Activated CD4-positive, CD25-positive, alpha-beta regulatory T cell treated with anti-CD3 and anti-CD28 coated beads, Interleukin-2, amount 50 U/mL, for 16 hours (primary cell): ENCODE data around the gene PDE11A.

Experiments used
- DNase-seq: peaks from one replicate; pipeline ENCODE4 v3.0.0-alpha.2; 2020; ENCODE audit warnings: low read depth, low spot score

PDE11A gene

DNA sequence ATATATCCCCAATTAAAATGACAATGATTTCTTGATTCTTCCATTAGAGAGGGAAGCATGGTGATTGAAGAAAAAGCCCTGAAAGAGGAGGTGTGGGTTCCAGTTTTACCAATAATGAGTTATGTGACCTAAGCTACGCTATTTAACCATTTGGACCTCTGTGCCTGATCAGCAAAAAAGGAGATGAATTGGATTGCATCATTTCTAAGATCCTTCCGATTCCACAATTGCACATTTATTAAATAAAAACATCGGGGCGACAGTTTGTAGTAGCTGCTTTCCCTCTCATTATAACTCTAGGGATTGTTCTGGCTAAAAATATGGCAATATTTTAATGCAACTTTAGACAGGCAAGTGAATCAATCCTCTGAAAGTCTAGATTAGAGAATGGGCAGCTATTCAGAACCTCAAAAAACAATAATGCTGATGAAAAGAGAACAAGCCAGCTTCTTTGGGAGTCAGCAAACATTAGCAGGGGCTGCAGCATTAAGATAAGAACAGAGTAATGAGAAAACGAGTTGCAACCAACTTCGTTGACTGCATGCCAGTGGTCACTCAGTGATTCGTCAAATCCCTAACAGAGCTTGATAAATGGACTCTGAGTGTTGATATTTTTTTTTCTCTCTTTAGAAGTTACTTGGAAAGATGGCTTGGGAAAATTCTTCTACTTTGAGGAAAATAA, 378.8 kb downstream of the PDE11A start:
- no peak for DNase-seq

DNA sequence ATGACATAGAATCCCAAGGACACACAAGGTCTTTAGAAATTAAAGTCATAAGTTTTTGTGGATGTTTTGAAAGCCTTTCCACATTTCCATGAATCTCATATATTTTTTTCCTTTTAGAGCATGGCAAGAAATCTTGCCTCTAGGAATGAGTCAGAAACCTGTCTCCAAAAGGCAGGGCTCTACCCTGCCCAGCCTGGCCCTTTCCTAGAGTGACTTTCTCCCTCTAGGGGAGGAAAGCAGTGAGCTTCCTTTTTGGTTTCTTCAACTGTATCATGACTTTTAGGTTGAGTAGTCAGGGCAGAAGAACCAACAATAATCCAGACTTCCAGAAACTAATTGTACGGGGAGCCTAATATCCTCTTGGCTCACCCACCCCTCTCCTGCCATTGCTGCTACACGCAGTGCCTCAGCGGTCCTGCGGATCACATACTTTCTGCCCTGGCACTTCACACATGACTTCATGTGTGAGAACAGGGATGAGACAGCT, 379.8 kb downstream of the PDE11A start:
- no peak for DNase-seq

DNA sequence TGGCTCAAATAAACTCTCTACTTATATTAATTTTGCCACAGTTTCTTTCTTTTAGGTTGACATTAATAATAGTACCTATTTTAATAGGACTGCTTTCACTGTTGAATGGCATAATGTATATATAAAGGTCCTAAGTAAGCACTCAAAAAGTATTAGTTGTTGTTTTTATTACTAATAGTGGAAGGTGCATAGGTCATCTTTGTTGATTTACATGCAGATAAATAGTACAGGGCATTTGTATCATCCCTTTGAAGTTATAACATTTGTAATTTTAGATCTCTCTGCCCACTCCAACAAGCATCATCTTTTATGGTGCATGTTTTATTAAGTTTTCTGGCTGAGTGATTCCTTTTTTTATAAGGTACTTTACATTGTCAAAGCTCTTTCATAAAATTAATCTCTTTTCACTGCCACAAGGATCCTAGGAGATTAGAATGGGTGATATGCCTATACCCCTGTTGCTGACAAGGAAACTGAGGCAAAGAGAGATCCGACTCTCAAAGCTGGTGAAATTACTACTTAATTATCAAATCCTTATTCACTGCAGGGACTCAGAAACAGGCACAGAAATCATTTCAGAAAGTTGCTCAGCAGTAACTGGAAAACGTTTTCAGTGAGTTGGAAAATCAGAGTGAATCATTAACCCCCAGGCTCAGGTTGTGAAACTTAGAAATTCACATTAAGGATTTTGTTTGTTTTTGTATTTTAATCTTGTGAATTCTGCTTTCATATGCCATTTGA, 380.4 kb downstream of the PDE11A start:
- no peak for DNase-seq

DNA sequence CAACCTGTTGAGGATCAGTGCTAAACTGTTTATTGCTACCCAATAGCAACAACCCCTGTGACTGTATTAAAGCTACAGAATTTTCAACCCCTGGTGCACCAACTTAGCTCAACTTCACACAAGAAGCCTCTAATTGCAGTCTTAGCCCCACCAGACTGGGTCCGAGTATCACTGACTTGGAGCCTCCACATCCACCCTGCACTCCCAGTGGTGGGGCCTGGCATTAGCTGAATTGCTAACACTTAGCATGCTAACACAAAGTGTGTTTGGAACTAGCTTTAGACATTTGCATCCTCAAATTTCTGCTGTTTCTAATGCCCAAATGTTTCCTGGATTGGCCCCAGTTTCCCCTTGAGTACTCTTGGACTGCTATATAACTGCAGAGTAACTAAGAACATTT, 381.4 kb downstream of the PDE11A start:
- DNase-seq, result no peak

DNA sequence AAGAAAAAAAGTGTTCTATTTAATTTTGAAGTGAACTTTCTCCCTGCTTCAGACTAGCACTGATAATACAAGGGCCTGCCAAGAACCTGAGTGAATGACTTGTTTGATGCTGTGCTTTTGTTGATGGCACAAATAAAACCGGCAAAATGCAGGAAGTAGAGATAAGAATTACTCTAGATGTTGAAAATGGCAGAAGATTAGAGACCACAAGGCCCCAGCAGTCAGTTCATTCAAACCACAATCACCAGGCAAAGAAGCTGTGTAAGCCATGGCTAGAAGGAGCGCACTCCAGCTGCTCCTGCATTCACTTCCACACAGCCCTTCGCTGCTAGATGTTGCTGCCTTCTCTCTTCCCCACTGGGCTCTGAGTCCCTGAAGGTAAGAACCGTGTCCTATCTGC, 383.0 kb downstream of the PDE11A start:
- DNase-seq, result no peak

DNA sequence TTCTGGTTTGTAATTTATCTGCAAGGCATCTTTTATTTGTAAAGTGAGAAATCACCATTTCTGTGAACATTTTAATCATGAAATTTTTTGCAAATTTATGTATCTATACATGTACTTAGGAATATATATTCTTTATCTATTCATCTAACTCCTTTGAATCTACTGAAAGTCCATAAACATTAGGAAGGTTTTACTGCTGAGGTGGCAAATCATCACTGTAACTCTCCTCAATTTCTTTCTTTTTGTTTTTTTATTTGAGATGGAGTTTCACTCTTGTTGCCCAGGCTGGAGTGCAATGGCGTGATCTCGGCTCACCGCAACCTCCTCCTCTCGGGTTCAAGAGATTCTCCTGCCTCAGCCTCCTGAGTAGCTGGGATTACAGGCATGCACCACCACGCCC, 383.7 kb downstream of the PDE11A start:
- no peak for DNase-seq

DNA sequence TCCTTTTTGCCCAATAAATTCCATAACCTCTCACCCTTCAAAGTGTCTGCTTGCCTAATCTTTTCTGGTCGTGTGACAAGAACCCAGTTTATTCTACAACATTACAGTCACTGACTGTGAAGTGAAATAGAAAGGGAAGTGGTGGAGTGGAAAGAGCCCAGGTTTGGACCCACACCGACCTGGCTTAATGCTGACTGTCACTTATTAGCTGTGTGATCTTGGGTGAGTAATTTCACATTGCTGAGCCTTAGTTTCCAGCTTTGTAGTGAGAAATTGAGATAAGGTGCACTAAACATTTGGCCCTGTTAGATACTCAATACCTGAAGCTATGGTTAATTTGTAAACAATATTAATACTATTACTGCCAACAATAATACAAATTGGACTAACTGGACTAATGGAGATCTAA, 388.9 kb downstream of the PDE11A start:
- no peak for DNase-seq

DNA sequence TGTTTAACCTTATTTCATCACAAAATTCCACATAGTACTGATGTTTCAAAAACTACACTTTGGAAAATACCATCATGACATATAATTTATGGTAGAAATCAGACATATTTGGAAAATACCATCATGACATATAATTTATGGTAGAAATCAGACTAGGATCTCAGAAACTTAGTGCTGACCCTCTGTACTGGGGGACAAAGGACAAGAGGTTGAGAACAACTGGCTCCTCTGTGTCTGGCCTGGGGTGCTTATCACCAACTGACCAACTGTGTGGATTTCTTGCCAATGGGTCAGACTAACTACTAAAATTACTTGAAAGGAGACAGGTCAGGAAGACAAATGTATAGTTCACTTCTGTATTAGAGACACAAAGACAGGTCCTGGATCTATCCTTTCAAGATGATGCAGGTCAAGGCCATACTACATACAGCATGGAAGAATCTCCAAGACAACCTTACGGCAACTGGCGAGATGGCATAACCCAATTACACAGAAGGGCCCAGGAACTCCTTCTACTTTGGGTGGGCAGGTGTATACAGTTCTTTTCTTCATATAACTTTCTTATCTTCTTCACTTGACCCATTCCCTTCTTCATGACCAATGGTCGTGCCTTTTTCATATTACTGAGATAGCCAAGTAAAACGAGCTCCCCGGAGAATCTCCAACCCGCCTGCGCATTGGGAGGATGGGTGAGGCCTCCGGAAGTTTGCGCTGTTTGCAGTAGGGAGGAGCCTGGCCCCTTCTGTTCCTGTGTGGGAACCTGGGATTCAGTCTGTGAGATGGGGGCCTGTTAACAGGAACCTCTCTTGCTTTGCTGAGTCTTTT, 389.5 kb downstream of the PDE11A start:
- no peak for DNase-seq

DNA sequence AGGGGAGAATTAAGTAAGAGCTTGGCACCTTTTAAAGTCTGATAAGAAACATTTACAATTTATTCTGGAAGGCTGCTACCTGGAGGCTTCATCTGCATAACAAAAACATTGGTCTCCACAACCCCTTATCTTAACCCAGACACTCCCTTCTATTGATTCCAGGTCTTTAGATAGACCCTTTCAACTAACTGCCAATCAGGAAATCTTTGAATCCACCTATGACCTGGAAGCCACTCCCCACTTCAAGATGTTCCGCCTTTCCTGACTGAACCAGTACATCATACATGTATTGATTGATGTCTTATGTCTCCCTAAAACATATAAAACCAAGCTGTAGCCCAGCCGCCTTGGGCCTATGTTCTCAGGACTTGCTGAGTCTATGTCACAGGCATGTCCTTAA, 390.6 kb downstream of the PDE11A start:
- no peak for DNase-seq

DNA sequence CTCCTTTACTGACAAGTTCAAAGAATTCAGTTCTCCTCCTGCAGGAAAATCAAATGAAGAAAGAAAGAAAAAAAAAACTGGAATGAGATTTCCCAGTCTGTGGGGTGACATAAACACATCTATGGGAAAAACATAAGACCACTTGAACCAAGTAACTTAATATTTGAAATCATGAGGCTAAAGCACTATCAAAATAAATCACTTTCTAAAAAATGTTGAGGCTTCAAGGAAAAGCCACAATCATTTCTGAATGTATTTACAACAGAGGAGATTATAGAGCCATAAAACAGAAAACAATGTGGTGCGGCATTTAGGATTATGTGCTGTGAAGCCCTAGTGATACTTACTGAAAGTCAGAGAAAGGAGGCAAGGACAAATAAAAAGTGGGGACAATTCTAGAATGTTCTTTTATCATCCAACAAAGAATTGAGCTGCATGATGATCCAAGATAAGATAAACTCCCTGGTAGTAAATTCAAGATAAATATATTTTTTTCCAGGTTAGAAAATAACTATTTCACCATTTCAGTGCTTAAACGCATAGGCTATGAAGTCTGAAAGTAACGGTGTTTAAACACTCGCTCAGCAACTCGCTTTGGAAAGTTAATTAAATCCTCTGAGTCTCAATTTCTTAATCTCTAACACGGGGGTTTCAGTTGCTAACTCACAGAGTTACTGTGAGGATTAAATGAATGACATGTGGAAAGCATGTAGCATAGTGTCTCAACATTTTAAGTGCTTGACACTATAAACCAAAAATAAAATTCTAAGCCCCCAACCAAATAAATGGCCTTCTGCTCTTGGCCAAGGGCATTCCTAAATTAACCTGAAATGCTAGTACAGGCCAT, 391.5 kb downstream of the PDE11A start:
- DNase-seq, result no peak

DNA sequence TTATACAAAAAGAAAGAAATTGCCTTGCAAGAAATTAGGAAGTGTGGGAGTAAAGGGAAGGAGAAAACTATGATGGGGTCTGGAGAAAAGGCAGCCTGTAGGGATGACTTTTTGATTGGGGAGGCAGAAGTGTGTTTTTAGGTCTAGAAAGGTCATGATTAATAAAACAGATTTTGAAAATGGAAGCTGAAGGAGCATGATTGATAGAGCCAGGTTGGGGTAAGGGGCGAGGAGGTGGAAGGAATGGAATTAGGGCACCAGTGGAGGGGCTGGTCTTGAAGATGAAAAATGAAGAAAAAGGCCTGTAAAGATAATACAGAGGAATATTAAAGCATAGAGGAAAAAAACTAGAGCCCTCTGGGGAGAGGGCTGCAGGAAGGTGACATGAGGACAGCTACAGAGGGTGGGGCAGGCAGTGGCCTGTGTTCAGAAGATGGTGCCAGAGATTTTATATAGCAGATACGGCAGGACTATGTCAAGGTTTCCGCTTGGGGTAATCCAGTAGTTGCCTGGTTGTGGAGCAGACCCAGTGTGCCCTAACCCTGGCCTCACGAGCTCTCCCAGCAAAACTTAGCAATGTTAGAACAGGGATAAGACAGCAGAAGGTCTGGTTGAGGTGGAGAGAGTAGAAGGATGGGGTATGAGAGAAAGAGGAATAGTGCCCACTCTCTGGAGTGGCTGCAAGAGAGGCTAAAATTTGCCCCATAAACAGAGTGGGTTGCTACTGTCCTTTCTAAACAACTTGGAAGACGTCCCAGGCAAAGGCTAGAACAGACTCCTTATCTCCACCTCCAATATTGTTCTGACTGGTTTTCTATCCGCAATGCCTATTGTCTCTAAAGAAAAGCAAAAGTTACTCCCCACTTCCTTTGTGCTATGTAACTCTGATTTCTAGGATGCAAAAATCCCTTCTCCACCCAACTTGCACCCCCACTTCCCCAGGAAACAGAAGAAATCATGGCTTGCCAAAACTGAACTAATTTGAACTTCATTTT, 392.7 kb downstream of the PDE11A start:
- no peak for DNase-seq

DNA sequence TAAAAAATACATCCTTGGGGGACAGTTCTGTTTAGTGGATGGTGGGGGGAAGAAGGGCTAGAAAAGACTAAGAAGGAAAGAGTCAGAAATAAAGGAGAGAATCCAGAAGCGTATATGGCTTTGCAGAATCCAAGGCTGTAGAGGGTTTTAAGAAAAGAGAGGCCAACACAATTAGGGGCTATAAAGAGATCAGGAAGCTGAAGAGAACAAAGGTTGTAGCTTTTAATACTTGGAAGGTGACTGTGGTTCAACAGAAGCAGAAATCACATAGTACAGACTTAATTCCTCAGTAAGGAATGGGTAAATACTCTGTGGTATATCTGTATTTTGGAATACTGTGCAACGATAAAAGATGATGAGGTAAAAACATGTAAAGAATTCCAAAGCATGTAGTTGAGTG, 393.6 kb downstream of the PDE11A start:
- no peak for DNase-seq

DNA sequence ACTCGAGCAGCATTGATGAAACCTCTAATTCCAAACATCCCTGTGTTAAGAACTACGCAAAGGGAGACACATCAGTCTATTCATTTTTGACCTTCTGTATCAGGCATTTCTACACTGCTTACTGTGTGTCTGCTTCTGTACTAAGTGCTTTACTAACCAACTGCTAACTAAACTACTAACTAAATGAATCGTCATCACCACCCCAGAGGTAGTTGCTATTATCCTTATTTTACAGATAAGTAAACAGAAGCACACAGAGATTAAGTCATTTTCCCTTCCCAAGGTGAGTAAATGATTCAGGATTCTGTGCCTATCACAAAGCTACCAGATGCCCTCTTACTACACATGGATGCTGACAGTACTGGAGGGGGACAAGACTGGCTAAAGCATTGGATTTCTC, 395.9 kb downstream of the PDE11A start:
- no peak for DNase-seq

DNA sequence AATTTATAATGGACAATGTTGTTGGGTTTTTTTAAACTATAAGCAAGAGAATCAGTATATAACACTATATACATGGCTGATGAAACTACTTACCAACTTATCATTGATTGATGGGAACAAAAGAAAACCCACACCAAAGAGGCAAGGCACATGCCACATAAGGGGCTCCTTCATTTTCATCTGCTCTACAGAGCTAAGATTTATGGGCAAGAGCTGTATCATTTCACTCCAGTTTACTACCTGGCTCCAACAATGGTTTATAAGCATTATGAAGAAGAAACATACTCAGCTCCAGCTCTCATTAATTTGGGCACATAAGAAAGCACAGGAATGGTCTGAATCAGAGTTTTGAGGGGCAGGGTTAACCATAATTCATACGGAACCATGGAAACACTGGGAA, 396.8 kb downstream of the PDE11A start:
- DNase-seq, result no peak

DNA sequence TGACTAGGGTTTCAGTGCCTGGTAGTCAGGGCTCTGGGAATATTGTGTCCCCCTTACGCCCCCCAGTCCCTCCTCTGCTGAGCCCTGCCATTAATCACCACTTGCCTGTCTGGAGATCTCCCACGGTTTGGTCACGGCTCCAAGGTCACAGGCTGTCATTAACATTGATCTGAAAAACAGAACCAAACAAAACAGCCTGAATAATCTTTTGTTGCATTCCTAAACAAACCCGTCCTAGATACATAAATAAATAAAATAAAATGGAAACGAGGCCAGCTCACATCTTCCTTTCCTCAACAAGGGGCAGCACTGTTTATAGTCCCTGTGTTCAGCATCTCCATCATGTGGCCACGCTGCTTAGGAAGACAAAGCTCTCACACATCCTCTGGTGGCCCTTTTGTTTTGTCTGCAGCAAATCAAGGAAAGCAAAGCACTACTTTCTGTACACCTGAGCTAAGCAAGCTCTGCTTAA, 397.2 kb downstream of the PDE11A start:
- DNase-seq, result no peak

DNA sequence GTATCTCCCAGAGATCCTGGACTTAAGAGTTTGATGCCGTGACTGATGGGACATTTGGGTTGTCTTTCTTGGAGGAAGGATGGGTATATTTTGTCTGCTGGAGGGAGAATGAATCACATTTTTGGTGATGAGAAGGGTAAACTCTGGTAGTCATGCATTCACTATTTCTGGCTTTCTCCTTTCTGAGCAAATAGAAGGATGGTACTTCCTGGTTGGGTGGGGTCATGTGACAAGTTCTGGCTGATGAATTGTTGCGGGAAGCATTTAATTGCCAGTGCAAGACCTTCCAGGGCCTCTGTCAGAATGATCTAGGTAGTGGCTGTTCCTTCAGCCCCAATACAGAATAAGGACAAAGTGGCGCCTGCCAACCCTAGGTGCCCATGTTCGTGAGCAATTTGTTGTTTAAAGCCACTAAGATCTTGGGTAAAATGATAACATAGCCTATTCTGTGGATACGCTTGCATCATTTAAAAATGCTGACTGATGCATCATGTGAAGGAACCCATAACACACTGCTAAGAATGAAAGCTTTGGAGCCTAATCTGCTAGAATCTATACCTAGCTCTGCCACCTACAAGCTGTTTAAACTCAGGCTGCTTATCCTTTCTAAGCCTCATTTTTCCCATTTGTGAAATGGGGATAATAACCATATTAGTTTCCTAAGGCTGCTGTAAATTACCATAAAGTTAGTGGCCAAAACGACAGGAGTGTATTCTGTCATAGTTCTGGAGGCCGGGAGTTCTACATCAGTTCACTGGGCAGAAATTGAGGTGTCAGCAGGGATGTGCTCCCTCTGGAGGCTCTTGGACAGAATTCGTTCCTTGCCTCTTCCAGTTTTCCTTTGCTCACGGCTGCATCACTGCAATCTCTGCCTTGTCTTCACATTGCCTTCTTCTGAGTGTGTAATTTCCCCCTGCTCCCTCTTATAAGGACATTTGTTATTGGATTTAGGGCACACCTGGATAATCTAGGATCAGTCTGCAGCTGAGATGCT, 398.7 kb downstream of the PDE11A start:
- no peak for DNase-seq

DNA sequence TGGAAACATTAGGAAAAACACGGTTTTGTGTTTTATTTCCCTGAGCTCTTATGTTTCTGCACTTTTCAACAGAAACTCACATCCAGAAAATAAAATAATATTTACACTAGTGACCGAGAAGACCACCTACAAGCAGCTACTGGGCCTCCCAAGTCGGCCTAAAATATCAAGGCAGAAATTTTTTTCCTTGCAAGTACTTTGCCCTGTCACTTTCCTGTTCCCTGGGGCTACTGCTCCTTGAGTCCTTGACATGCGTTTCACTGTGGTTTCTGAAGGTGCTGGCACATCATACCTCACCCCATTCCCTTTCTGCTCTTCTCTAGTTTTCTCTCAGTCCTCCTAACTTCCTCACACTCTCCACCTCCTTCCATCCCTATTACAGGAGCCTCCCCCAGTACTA, 400.9 kb downstream of the PDE11A start:
- DNase-seq, result no peak

DNA sequence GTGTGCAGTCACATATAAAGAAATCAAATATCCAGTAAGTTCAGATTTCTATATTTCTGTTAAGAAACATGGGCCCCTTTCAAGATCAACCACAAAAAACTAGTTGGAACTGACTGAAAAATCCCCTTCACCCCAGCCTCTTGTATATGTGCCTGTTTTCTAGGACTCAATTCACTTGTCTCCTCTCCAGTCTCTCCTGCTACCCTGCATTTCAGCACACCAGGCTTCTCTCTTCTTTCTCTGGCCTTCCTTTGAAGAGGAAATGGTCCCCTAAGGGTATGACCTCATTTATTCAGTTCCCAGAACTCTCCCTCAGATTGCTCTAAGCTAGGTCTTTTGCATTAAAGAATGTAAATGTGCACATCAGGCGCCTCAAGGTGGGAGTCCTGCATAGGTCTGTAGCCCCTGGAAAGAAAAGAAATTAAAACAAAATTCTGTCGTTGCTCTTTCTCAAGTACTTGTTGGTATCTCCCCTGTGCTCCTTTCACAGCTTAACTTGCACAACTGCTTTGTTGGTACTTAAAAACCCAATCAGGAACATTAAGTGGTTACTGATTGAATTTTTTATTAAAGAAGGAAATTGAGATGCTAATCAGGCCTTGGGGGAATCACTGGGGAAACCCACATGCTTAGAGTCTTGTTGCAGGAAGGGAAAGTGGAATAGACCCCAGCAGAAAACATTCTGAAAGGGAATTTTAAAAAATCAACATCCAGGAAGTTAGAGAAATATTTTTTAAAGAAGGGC, 401.6 kb downstream of the PDE11A start:
- no peak for DNase-seq
